Cardiac muscle cell (in vitro differentiated cells and primary cell): ENCODE data around the gene UBR1. TPM values are rescaled to one million over a fixed set of nuclear protein-coding genes. Genes with fewer than 3 reads are reported as not detected.

ENCODE experiments used
- DNase-seq, 2 donors: peaks; one replicate each; pipeline versions ENCODE4 v3.0.0 to v3.0.0-alpha.2; 2010 to 2017; ENCODE audit warnings: low read depth in 1 of 2, low spot score in 1 of 2
- H3K27ac ChIP-seq: fragments of 200-600 bp; sonication (generic); 2 replicates; pipeline ENCODE4 v1.5.1; 2016
- H3K27me3 ChIP-seq: fragments of 200-600 bp; sonication (generic); 2 replicates; pipeline ENCODE4 v1.6.0; 2016; ENCODE audit warnings: control low read depth
- H3K36me3 ChIP-seq: fragments of 200-600 bp; sonication (generic); 2 replicates; pipeline ENCODE4 v1.5.1; 2016; ENCODE audit warnings: control low read depth
- H3K4me1 ChIP-seq: fragments of 200-600 bp; sonication (generic); 2 replicates; pipeline ENCODE4 v1.8.1; 2017; ENCODE audit warnings: low read depth, mild to moderate bottlenecking, mixed run types
- H3K4me3 ChIP-seq: fragments of 200-600 bp; sonication (generic); 2 replicates; pipeline ENCODE4 v1.5.1; 2016; ENCODE audit warnings: mild to moderate bottlenecking
- H3K9me3 ChIP-seq: fragments of 200-600 bp; sonication (generic); 2 replicates; pipeline ENCODE4 v1.5.1; 2017; ENCODE audit warnings: low read depth, mild to moderate bottlenecking, control low read depth
- polyA plus RNA-seq: library from polyadenylated mRNA; unstranded; fragments of >200 nt; fragmentation: Nextera tagmentation; extraction: Ambion mirVana; gene quantifications from 2 replicates; pipeline ENCODE4 v1.2.1, GENCODE V29; 2016
- total RNA-seq: library from RNA; depleted of rRNA; stranded (reverse); fragments of >200 nt; gene quantifications from 2 replicates; pipeline ENCODE4 v1.2.3, GENCODE V29; 2016
- TF ChIP-seq, protein P1 (sequence below): IDR thresholded peaks from 2 replicates; pipeline ENCODE4 v1.5.1; 2012; ENCODE audit warnings: low read depth, mild to moderate bottlenecking, low read length

The UBR1 gene
- total and polyA plus RNA-seq, 2 experiments from 2014 or later: 15.1 to 20.6 TPM

DNA sequence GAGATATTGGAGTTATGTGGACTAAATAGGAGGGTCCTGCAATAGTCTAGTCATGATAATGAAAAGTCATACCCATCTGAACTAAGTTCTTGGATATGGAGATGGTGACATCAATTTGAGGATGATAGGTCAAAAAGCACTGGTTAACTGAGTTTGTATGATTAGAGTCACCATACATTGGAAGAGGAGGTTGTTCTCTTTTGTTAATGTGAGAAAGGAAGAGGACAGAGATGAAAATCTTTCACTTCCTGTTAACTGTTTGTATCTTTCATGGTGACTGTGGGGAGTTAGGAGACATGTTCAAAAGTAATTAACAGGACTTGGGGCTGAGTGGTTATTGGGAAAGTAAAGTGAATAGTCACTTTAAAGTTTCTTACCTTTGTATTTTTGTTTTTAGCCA lies 38.7 kb upstream of the UBR1 start:
- no peaks in the 10 kb centered on the region for H3K4me1 ChIP-seq
- H3K27me3 ChIP-seq: no peaks in the 10 kb centered on the region
- TF ChIP-seq, protein P1, sequence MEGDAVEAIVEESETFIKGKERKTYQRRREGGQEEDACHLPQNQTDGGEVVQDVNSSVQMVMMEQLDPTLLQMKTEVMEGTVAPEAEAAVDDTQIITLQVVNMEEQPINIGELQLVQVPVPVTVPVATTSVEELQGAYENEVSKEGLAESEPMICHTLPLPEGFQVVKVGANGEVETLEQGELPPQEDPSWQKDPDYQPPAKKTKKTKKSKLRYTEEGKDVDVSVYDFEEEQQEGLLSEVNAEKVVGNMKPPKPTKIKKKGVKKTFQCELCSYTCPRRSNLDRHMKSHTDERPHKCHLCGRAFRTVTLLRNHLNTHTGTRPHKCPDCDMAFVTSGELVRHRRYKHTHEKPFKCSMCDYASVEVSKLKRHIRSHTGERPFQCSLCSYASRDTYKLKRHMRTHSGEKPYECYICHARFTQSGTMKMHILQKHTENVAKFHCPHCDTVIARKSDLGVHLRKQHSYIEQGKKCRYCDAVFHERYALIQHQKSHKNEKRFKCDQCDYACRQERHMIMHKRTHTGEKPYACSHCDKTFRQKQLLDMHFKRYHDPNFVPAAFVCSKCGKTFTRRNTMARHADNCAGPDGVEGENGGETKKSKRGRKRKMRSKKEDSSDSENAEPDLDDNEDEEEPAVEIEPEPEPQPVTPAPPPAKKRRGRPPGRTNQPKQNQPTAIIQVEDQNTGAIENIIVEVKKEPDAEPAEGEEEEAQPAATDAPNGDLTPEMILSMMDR: no peak
- DNase-seq: no peak
- peaks cover 7% of the 10 kb centered on the region for H3K36me3 ChIP-seq
- H3K27ac ChIP-seq: no peak overlapping the region
- no peaks in the 10 kb centered on the region for H3K9me3 ChIP-seq
- H3K4me3 ChIP-seq: no peak overlapping the region

DNA sequence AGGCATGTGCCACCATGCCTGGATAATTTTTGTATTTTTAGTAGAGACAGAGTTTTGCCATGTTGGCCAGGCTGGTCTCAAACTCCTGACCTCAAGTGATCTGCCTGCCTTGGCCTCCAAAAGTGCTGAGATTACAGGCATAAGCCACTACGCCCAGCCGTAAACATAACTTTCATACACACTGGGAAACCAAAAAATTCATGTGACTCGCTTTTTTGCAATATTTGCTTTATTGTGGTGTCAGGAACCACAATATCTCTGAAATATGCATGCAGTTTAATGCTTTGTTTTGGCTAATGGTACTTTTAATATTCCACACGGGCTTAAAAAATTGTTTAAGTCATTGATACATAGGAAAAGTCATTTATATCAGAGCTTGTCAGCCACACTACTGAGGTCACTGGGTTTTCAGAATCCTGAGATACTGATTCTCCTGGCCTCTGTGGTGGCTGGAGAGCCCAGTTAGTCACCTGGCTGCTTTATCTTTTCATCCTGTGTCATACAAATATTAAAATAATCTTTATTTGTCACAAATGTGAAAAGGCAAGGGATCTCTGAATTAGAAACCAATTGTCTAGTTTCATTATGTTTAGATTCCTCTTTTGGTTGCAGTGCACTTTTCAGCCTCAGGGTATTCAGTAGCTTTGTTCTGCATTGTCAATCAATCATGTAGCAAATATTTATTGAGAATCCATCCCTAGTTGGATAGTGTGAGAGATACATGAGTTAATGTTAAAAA lies 37.5 kb upstream of the UBR1 start:
- TF ChIP-seq, protein P1: no peak
- Histone ChIP-seq H3K36me3 (peaks cover 3% of the 10 kb centered on the region), H3K9me3 (no peaks in the 10 kb centered on the region), H3K4me3 (no peak overlapping the region), H3K4me1 (no peaks in the 10 kb centered on the region), H3K27me3 (no peaks in the 10 kb centered on the region), H3K27ac (no peak overlapping the region)
- no peak for DNase-seq

DNA sequence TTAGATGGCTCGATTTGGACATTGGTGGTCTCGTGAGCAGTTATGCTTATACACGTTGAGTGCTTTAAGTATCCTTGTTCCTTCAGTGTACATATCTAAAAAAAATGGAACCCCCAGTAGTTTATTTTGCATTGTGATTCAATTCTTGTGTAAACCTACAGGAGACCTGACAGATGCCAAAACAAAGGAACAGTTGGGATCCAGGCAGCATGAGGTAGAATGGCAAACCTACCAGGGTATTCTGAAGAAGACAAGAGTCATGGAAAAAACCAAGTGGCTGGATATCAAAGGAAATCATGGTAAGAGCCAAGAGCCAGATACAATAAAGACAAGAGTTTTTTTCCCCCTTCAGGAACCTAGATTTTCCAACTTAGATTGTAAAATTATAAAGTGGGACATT lies 29.5 kb upstream of the UBR1 start:
- TF ChIP-seq, protein P1: no peak
- Histone ChIP-seq H3K9me3 (no peaks in the 10 kb centered on the region), H3K4me1 (no peaks in the 10 kb centered on the region), H3K27me3 (peaks cover 6% of the 10 kb centered on the region), H3K36me3 (peaks cover 3% of the 10 kb centered on the region), H3K27ac (no peak overlapping the region), H3K4me3 (no peak overlapping the region)
- DNase-seq: no peak

DNA sequence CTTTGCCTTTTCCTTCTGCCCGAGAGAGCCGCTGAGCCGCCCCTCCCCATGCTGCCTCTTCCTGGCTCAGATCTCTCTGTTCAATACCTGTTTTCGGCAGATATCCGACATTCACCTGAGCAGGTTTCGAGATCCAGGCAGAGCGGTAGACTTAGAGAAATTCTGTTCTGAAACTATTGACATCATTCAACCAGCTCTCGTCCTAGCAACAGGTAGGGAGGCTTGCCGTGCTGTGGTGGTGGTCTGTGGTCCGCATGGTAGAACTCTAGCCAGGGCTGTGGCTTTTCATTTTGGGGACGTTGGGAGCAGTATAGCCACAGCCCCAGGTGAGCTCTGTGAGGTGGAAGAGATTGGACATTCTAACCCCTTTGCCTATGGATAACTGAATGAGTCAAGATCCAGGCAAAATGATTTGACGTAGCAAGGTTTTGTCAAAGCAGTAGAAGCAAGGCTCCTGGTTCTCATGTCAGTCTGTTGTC lies 28.4 kb upstream of the UBR1 start:
- Histone ChIP-seq H3K4me1 (no peaks in the 10 kb centered on the region), H3K36me3 (peaks cover 3% of the 10 kb centered on the region), H3K4me3 (peak overlapping the region; percentile 67), H3K9me3 (no peaks in the 10 kb centered on the region), H3K27ac (no peak overlapping the region), H3K27me3 (peaks cover 6% of the 10 kb centered on the region)
- DNase-seq: peak in 1 of 2 donors; percentile 4
- TF ChIP-seq, protein P1: no peak

DNA sequence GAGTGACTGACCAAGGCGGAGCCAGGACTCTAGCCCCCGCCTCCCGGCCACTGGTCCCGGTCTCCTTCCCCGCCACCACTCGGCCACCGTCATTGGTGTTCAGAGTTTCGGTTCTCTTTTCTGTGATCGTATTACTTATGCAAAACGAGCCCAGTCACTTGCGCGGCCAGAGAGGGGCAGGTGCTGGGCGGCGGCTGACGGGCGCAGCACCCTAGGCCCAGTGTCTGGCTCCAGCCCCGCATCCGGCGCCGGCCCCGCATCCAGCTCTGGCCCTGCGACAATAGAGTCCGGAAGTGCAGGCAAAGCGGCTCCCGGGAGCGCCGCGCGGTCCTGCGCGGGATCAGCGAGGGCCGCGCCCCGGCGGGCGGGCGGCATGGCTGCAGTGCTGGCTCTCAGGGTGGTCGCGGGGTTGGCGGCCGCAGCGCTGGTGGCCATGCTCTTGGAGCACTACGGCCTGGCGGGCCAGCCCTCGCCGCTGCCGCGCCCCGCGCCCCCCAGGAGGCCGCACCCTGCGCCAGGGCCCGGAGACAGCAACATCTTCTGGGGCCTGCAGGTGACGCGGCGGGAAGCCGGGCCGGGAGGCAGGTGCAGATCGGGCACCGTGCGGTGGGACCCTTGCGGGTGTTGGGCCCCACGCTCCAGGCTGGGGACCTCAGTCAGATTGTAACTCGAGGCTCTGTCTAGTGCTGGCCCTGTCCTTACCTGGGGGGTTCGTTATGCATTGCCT lies 27.8 kb upstream of the UBR1 start, which contains the start of gene TMEM62:
TSS of gene TMEM62 (plus strand) at position 157 of the 727 bp plus-strand sequence. CDS start at position 374, 217 bp downstream.
- peak; percentile 57 to 84 for DNase-seq
- TF ChIP-seq, protein P1: no peak
- peaks cover under 1% of the 10 kb centered on the region for H3K36me3 ChIP-seq
- peaks cover 6% of the 10 kb centered on the region for H3K27me3 ChIP-seq
- H3K4me1 ChIP-seq: no peaks in the 10 kb centered on the region
- H3K27ac ChIP-seq: no peak within 1 kb of the TSS
- H3K4me3 ChIP-seq: peak within 1 kb of the TSS; percentile 67
- H3K9me3 ChIP-seq: no peaks in the 10 kb centered on the region
